ENCODE measurements around the gene TMEM63A.
"Not testable (repeated sequence)": the region's sequence is repeated elsewhere in the genome, so short reads cannot be mapped to it uniquely, and the experiment has no call there.

The TMEM63A gene

GRCh38 chr1:225842788-225843425, 39.3 kb downstream of the TMEM63A start:
- no peak for DNase-seq

GRCh38 chr1:225842074-225842473, 40.1 kb downstream of the TMEM63A start:
- no peak for DNase-seq

- no peak for DNase-seq
Measured at GRCh38 chr1:225840713-225841112, 41.5 kb downstream of the TMEM63A start.

GRCh38 chr1:225840223-225840610, 42.0 kb downstream of the TMEM63A start:
- DNase-seq, result no peak

- no peak for DNase-seq
Measured at GRCh38 chr1:225838793-225839192, 43.4 kb downstream of the TMEM63A start.

- DNase-seq, result not testable (repeated sequence)
Measured at GRCh38 chr1:225836296-225836695, 45.9 kb downstream of the TMEM63A start.

- DNase-seq, result peak; percentile 76
Measured at GRCh38 chr1:225835856-225836255, 46.3 kb downstream of the TMEM63A start.

- DNase-seq, result peak; percentile 100
Measured at GRCh38 chr1:225834417-225835329, 47.5 kb downstream of the TMEM63A start.

- DNase-seq, result peak; percentile 44
Measured at GRCh38 chr1:225830841-225831240, 51.3 kb downstream of the TMEM63A start.

GRCh38 chr1:225828706-225829345, 53.4 kb downstream of the TMEM63A start:
- DNase-seq, result no peak

GRCh38 chr1:225827076-225827475, 55.1 kb downstream of the TMEM63A start:
- DNase-seq, result no peak

- no peak for DNase-seq
Measured at GRCh38 chr1:225825607-225826007, 56.6 kb downstream of the TMEM63A start.

- no peak for DNase-seq
Measured at GRCh38 chr1:225825078-225825477, 57.1 kb downstream of the TMEM63A start.

GRCh38 chr1:225824533-225824941, 57.6 kb downstream of the TMEM63A start:
- no peak for DNase-seq

- no peak for DNase-seq
Measured at GRCh38 chr1:225823811-225824261, 58.3 kb downstream of the TMEM63A start.

GRCh38 chr1:225822655-225823403, 59.4 kb downstream of the TMEM63A start:
- no peak for DNase-seq

- no peak for DNase-seq
Measured at GRCh38 chr1:225820522-225821120, 61.6 kb downstream of the TMEM63A start.

- DNase-seq, result no peak
Measured at GRCh38 chr1:225819346-225820192, 62.6 kb downstream of the TMEM63A start.

GRCh38 chr1:225818229-225818628, 64.0 kb downstream of the TMEM63A start:
- no peak for DNase-seq

- DNase-seq, result peak; percentile 87
Measured at GRCh38 chr1:225817611-225818061, 64.5 kb downstream of the TMEM63A start.

Data from NCI-H446 treated with DMSO at 0.1 percent for 48 hours (cell line).